Neural cell (in vitro differentiated cells): ENCODE measurements around the gene OTOF. TPM values are rescaled to one million over a fixed set of nuclear protein-coding genes. Genes with fewer than 3 reads are reported as not detected.

Experiments used
- H2AFZ ChIP-seq: fragments of 200-600, 300-800 bp; sonication (generic), shearing (Covaris generic); 2 replicates; pipeline ENCODE4 v1.6.0; 2014; ENCODE audit warnings: low read depth, mild to moderate bottlenecking, antibody characterized with exemption, low read length, moderate library complexity
- H3F3A ChIP-seq: fragments of 200-600 bp; shearing (Covaris generic); 2 replicates; pipeline ENCODE4 v1.6.1; 2016; ENCODE audit warnings: mild to moderate bottlenecking, moderate library complexity, mixed read lengths, antibody characterized with exemption, low read length; ENCODE audit not compliant: insufficient read depth, poor library complexity, severe bottlenecking
- H3K27ac ChIP-seq: fragments of 200-600, 300-800 bp; sonication (generic), shearing (Covaris generic); 2 replicates; pipeline ENCODE4 v1.5.1; 2014; ENCODE audit warnings: mild to moderate bottlenecking, low read length, moderate library complexity
- H3K27me3 ChIP-seq: fragments of 300-800, 200-600 bp; sonication (generic), shearing (Covaris generic); 2 replicates; pipeline ENCODE4 v1.6.0; 2014; ENCODE audit warnings: mild to moderate bottlenecking, low read depth, low read length, moderate library complexity; ENCODE audit not compliant: insufficient read depth
- H3K36me3 ChIP-seq: fragments of 300-800, 200-600 bp; sonication (generic), shearing (Covaris generic); 2 replicates; pipeline ENCODE4 v1.5.1; 2014; ENCODE audit warnings: mild to moderate bottlenecking, antibody characterized with exemption, low read length, moderate library complexity; ENCODE audit not compliant: insufficient read depth
- H3K4me2 ChIP-seq: fragments of 300-800, 200-600 bp; sonication (generic), shearing (Covaris generic); 2 replicates; pipeline ENCODE4 v1.6.0; 2014; ENCODE audit warnings: mild to moderate bottlenecking, low read length
- H3K4me3 ChIP-seq: fragments of 300-800, 200-600 bp; sonication (generic), shearing (Covaris generic); 2 replicates; pipeline ENCODE4 v1.5.1; 2014; ENCODE audit warnings: mild to moderate bottlenecking, low read length, moderate library complexity
- H3K79me2 ChIP-seq: fragments of 200-600 bp; shearing (Covaris generic); replicated peaks from 2 replicates; pipeline ENCODE4 v1.6.0; 2014; ENCODE audit warnings: mild to moderate bottlenecking, low read length, moderate library complexity; ENCODE audit not compliant: insufficient read depth
- H3K9ac ChIP-seq: fragments of 300-800, 200-600 bp; sonication (generic), shearing (Covaris generic); 2 replicates; pipeline ENCODE4 v1.6.1; 2016; ENCODE audit warnings: mild to moderate bottlenecking, low read length, mixed read lengths
- H3K9me2 ChIP-seq: fragments of 200-600 bp; shearing (Covaris generic); 2 replicates; pipeline ENCODE4 v1.6.1; 2016; ENCODE audit warnings: mild to moderate bottlenecking, low read length, mixed read lengths; ENCODE audit not compliant: insufficient read depth
- H3K9me3 ChIP-seq: fragments of 200-600, 300-800 bp; sonication (generic), shearing (Covaris generic); 2 replicates; pipeline ENCODE4 v1.6.1; 2016; ENCODE audit warnings: mild to moderate bottlenecking, mixed run types, low read length, moderate library complexity, mixed read lengths
- H4K20me1 ChIP-seq: fragments of 200-600 bp; shearing (Covaris generic); 2 replicates; pipeline ENCODE4 v1.6.1; 2016; ENCODE audit warnings: mild to moderate bottlenecking, mixed run types; ENCODE audit not compliant: insufficient read depth
- CTCF ChIP-seq: fragments of 450-650 bp; IDR thresholded peaks from 2 replicates; pipeline ENCODE4 v1.5.1; 2014; ENCODE audit warnings: antibody characterized with exemption, mild to moderate bottlenecking, moderate library complexity; ENCODE audit not compliant: poor library complexity, severe bottlenecking
- EP300 ChIP-seq: fragments of 450-650 bp; conservative IDR thresholded peaks from 2 replicates; pipeline ENCODE4 v1.6.1; 2014; ENCODE audit warnings: antibody characterized with exemption, mild to moderate bottlenecking, moderate library complexity; ENCODE audit not compliant: poor library complexity, severe bottlenecking
- EZH2 ChIP-seq: fragments of 200-600, 300-800 bp; shearing (Covaris generic), sonication (generic); IDR thresholded peaks from 2 replicates; pipeline ENCODE4 v1.6.1; 2014; ENCODE audit warnings: antibody characterized with exemption, low read length, borderline replicate concordance, mild to moderate bottlenecking; ENCODE audit not compliant: insufficient read depth, poor library complexity, severe bottlenecking
- MXI1 ChIP-seq: fragments of 450-650 bp; conservative IDR thresholded peaks from 2 replicates; pipeline ENCODE4 v1.6.1; 2014; ENCODE audit warnings: antibody characterized with exemption, mild to moderate bottlenecking; ENCODE audit not compliant: poor library complexity, severe bottlenecking
- POLR2AphosphoS5 ChIP-seq: IDR thresholded peaks from 2 replicates; pipeline ENCODE4 v1.6.1; 2012
- RAD21 ChIP-seq: fragments of 450-650 bp; conservative IDR thresholded peaks from 2 replicates; pipeline ENCODE4 v1.6.1; 2014; ENCODE audit warnings: antibody characterized with exemption, mild to moderate bottlenecking, moderate library complexity
- SMC3 ChIP-seq: fragments of 450-650 bp; conservative IDR thresholded peaks from 2 replicates; pipeline ENCODE4 v1.6.1; 2014; ENCODE audit warnings: antibody characterized with exemption, mild to moderate bottlenecking, moderate library complexity; ENCODE audit not compliant: poor library complexity
- TAF1 ChIP-seq: IDR thresholded peaks from 2 replicates; pipeline ENCODE4 v1.6.1; 2012; ENCODE audit warnings: low read depth
- polyA plus RNA-seq: library from polyadenylated mRNA; depleted of rRNA; stranded (reverse); fragments of >200 nt; gene quantifications from 2 replicates; pipeline ENCODE4 v1.2.3, GENCODE V29; 2014
- TF ChIP-seq, protein P1 (sequence below): IDR thresholded peaks from 2 replicates; pipeline ENCODE4 v1.6.1; 2012; ENCODE audit warnings: borderline replicate concordance

Gene OTOF
- polyA plus RNA-seq, 1 donor from 2014 or later, result not detected

- H4K20me1 ChIP-seq, result no peaks in the 10 kb centered on the region
- H3F3A ChIP-seq, result no peaks in the 10 kb centered on the region
- TF ChIP-seq EZH2 (no peak), TAF1 (no peak), MXI1 (no peak), EP300 (no peak), RAD21 (no peak), POLR2AphosphoS5 (no peak), CTCF (no peak), SMC3 (no peak)
- TF ChIP-seq, protein P1, sequence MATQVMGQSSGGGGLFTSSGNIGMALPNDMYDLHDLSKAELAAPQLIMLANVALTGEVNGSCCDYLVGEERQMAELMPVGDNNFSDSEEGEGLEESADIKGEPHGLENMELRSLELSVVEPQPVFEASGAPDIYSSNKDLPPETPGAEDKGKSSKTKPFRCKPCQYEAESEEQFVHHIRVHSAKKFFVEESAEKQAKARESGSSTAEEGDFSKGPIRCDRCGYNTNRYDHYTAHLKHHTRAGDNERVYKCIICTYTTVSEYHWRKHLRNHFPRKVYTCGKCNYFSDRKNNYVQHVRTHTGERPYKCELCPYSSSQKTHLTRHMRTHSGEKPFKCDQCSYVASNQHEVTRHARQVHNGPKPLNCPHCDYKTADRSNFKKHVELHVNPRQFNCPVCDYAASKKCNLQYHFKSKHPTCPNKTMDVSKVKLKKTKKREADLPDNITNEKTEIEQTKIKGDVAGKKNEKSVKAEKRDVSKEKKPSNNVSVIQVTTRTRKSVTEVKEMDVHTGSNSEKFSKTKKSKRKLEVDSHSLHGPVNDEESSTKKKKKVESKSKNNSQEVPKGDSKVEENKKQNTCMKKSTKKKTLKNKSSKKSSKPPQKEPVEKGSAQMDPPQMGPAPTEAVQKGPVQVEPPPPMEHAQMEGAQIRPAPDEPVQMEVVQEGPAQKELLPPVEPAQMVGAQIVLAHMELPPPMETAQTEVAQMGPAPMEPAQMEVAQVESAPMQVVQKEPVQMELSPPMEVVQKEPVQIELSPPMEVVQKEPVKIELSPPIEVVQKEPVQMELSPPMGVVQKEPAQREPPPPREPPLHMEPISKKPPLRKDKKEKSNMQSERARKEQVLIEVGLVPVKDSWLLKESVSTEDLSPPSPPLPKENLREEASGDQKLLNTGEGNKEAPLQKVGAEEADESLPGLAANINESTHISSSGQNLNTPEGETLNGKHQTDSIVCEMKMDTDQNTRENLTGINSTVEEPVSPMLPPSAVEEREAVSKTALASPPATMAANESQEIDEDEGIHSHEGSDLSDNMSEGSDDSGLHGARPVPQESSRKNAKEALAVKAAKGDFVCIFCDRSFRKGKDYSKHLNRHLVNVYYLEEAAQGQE, result no peak
- no peaks in the 10 kb centered on the region for H3K79me2 ChIP-seq
- H3K9me2 ChIP-seq, result no peaks in the 10 kb centered on the region
- no peaks in the 10 kb centered on the region for H3K36me3 ChIP-seq
- H3K9me3 ChIP-seq, result no peaks in the 10 kb centered on the region
- H2AFZ ChIP-seq, result no peak overlapping the region
- H3K4me2 ChIP-seq, result no peak overlapping the region
- H3K9ac ChIP-seq, result no peak overlapping the region
- no peaks in the 10 kb centered on the region for H3K27me3 ChIP-seq
- H3K27ac ChIP-seq, result no peak overlapping the region
- H3K4me3 ChIP-seq, result no peak overlapping the region
Observed at GRCh38 chr2:26465981-26466471, 11.9 kb downstream of the OTOF start.

DNA sequence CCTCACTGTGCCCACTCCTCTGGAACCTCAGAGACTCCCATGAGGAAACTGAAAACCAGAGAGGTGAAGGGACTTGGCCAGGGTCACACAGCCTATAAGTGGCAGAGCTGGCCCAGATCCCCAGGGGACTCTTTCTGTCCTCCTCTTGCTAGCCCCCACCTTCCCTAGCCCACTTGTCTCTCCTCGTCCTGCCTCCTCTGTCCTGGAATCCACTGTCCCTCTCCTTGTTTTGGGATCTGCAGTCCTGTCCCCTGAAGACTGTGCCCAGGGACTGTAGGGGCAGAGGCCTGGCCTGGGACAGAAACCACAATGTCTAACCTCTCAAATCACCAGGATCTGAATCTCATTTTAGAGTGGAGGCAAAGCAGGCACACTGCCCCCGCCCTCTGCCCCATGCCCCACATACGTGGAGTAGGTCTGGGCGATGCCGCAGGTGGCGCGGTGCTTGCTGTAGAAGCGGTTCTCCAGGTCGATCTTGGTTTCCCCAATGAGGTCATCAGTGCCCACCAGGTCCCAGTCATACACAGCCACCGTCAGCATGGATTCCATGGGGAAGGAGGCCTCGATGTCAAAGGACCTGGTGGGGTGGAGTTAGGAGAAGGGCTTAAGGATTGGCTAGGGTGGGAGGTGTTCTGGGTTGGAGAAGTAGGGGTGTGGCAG, 12.5 kb downstream of the OTOF start:
- Histone ChIP-seq H3K79me2 (no peaks in the 10 kb centered on the region), H3K9me2 (no peaks in the 10 kb centered on the region), H3K27me3 (no peaks in the 10 kb centered on the region), H2AFZ (no peak overlapping the region), H3K9ac (no peak overlapping the region), H3K27ac (no peak overlapping the region), H3K4me3 (no peak overlapping the region), H3K36me3 (no peaks in the 10 kb centered on the region), H4K20me1 (no peaks in the 10 kb centered on the region), H3K9me3 (no peaks in the 10 kb centered on the region), H3K4me2 (no peak overlapping the region), H3F3A (no peaks in the 10 kb centered on the region)
- TF ChIP-seq MXI1, result no peak
- TF ChIP-seq RAD21, result no peak
- TF ChIP-seq TAF1, result no peak
- TF ChIP-seq EZH2, result no peak
- no peak for TF ChIP-seq SMC3
- TF ChIP-seq EP300, result no peak
- TF ChIP-seq CTCF, result no peak
- TF ChIP-seq, protein P1, result no peak
- no peak for TF ChIP-seq POLR2AphosphoS5
